Retinal pigment epithelial cell (primary cell): ENCODE measurements around the gene AGPAT3.

ENCODE experiments used
- DNase-seq: peaks from one replicate; pipeline ENCODE4 v3.0.0-alpha.2; 2010; ENCODE audit warnings: low read depth
- H3K4me3 ChIP-seq: 2 replicates; pipeline ENCODE4 v1.5.1; 2011; ENCODE audit warnings: mild to moderate bottlenecking, low read length, control low read depth, moderate library complexity
- CTCF ChIP-seq: conservative IDR thresholded peaks from 2 replicates; pipeline ENCODE4 v1.5.1; 2011; ENCODE audit warnings: low read depth, low read length, control low read depth, inconsistent platforms

The AGPAT3 gene

GRCh38 chr21:43944757-43945156, 79.7 kb downstream of the AGPAT3 start:
- H3K4me3 ChIP-seq, result no peak overlapping the region
- no peak for TF ChIP-seq CTCF
- no peak for DNase-seq

GRCh38 chr21:43948740-43949498, 83.9 kb downstream of the AGPAT3 start:
- no peak for DNase-seq
- no peak for TF ChIP-seq CTCF
- H3K4me3 ChIP-seq, result no peak overlapping the region

- no peak overlapping the region for H3K4me3 ChIP-seq
- no peak for TF ChIP-seq CTCF
- DNase-seq, result no peak
These were observed 84.6 kb downstream of the AGPAT3 start for GRCh38 chr21:43949499-43950208.

GRCh38 chr21:43950481-43950880, 85.5 kb downstream of the AGPAT3 start:
- no peak for TF ChIP-seq CTCF

GRCh38 chr21:43950936-43951335, 85.9 kb downstream of the AGPAT3 start:
- H3K4me3 ChIP-seq, result no peak overlapping the region
- TF ChIP-seq CTCF, result no peak
- no peak for DNase-seq

More at GRCh38 chr21:43950481-43950880, 85.5 kb downstream of the AGPAT3 start:
- no peak overlapping the region for H3K4me3 ChIP-seq
- no peak for DNase-seq

- no peak for TF ChIP-seq CTCF
- DNase-seq, result no peak
- H3K4me3 ChIP-seq, result no peak overlapping the region
These were observed 87.1 kb downstream of the AGPAT3 start for GRCh38 chr21:43951911-43952703.
